OCI-LY7 (cell line): ENCODE measurements around the gene CENPX. TPM values are rescaled to one million over a fixed set of nuclear protein-coding genes. Genes with fewer than 3 reads are reported as not detected.

ENCODE experiments used
- BruUV-seq: library from RNA; stranded (reverse); fragments of 400-500 nt; replicated peaks from 2 replicates; lab custom pipeline; 2021; lab: Mats Ljungman, UMichigan
- CTCF ChIA-PET: fragments of 300-600 bp; sonication (Branson Sonifier 250); formaldehyde crosslinking; loops from one replicate; lab custom pipeline; 2022; ENCODE audit warnings: antibody characterized with exemption; ENCODE audit not compliant: unreplicated experiment; lab: Charles Lee
- POLR2A ChIA-PET: fragments of 300-600 bp; sonication (Branson Sonifier 250); formaldehyde crosslinking; loops from one replicate; lab custom pipeline; 2022; ENCODE audit warnings: antibody characterized with exemption; lab: Charles Lee
- DNase-seq: peaks from one replicate; pipeline ENCODE4 v3.0.0-alpha.2; 2015; ENCODE audit warnings: low spot score
- H2AFZ ChIP-seq: fragments of 200-600 bp; sonication (generic), shearing (Covaris generic); 2 replicates; pipeline ENCODE4 v1.6.1; 2014; ENCODE audit warnings: mild to moderate bottlenecking, antibody characterized with exemption, low read length, moderate library complexity
- H3K27ac ChIP-seq: fragments of 200-600 bp; sonication (generic); 2 replicates; pipeline ENCODE4 v1.5.1; 2014; ENCODE audit warnings: mixed run types, low read depth, mild to moderate bottlenecking, moderate library complexity, low read length, inconsistent platforms; ENCODE audit not compliant: poor library complexity, severe bottlenecking
- H3K36me3 ChIP-seq: fragments of 200-600 bp; sonication (generic); 2 replicates; pipeline ENCODE4 v1.6.1; 2014; ENCODE audit warnings: mild to moderate bottlenecking, antibody characterized with exemption, low read length, moderate library complexity, mixed read lengths; ENCODE audit not compliant: insufficient read depth
- H3K4me1 ChIP-seq: fragments of 200-600 bp; sonication (generic); 2 replicates; pipeline ENCODE4 v1.5.1; 2014; ENCODE audit warnings: mild to moderate bottlenecking, low read length; ENCODE audit not compliant: insufficient read depth, poor library complexity, severe bottlenecking
- H3K4me2 ChIP-seq: fragments of 200-600 bp; sonication (generic); 2 replicates; pipeline ENCODE4 v1.6.1; 2014; ENCODE audit warnings: mild to moderate bottlenecking, low read length
- H3K4me3 ChIP-seq: fragments of 200-600 bp; sonication (generic); 2 replicates; pipeline ENCODE4 v1.5.1; 2014; ENCODE audit warnings: mild to moderate bottlenecking, low read depth, low read length; ENCODE audit not compliant: poor library complexity, severe bottlenecking
- H3K79me2 ChIP-seq: fragments of 200-600 bp; sonication (generic); 2 replicates; pipeline ENCODE4 v1.6.1; 2016; ENCODE audit warnings: low read depth, mild to moderate bottlenecking, low read length, moderate library complexity, mixed read lengths; ENCODE audit not compliant: insufficient read depth
- H3K9me2 ChIP-seq: fragments of 200-600 bp; sonication (generic); 2 replicates; pipeline ENCODE4 v1.6.1; 2016; ENCODE audit warnings: mild to moderate bottlenecking, low read length, mixed read lengths; ENCODE audit not compliant: insufficient read depth
- H3K9me3 ChIP-seq: fragments of 200-600 bp; sonication (generic); 2 replicates; pipeline ENCODE4 v1.6.1; 2014; ENCODE audit warnings: mild to moderate bottlenecking, mixed run types, low read length, mixed read lengths
- H4K20me1 ChIP-seq: fragments of 200-600 bp; sonication (generic); 2 replicates; pipeline ENCODE4 v1.6.1; 2014; ENCODE audit warnings: mild to moderate bottlenecking, antibody characterized with exemption, low read length, moderate library complexity, mixed read lengths; ENCODE audit not compliant: insufficient read depth
- EZH2phosphoT487 ChIP-seq: fragments of 200-600 bp; sonication (generic); IDR thresholded peaks from 2 replicates; pipeline ENCODE4 v1.6.1; 2018; ENCODE audit warnings: low read depth, borderline replicate concordance, mild to moderate bottlenecking, mixed run types, antibody characterized with exemption, low read length, moderate library complexity, mixed read lengths
- intact Hi-C: fragments of 100-400 bp; cut with micrococcal nuclease; formaldehyde crosslinking; loops from one replicate; pipeline ENCODE4 v1.10.0; 2022; ENCODE audit not compliant: unreplicated experiment
- total RNA-seq, 2 experiments: library from RNA; depleted of rRNA in 1 of 2; stranded (reverse); fragments of >200 nt in 1 of 2; shearing (Covaris generic) in 1 of 2; gene quantifications; 2 replicates each; pipeline ENCODE4 v1.2.3, GENCODE V29; 2014 to 2022
- TF ChIP-seq, protein P1 (sequence below): fragments of 200-600 bp; sonication (generic); conservative IDR thresholded peaks from 2 replicates; pipeline ENCODE4 v1.5.1; 2014; ENCODE audit warnings: mild to moderate bottlenecking, antibody characterized with exemption, low read length, moderate library complexity, mixed read lengths

Gene CENPX
- total RNA-seq, 2 experiments from 2014 or later, result 130 to 251 TPM

DNA sequence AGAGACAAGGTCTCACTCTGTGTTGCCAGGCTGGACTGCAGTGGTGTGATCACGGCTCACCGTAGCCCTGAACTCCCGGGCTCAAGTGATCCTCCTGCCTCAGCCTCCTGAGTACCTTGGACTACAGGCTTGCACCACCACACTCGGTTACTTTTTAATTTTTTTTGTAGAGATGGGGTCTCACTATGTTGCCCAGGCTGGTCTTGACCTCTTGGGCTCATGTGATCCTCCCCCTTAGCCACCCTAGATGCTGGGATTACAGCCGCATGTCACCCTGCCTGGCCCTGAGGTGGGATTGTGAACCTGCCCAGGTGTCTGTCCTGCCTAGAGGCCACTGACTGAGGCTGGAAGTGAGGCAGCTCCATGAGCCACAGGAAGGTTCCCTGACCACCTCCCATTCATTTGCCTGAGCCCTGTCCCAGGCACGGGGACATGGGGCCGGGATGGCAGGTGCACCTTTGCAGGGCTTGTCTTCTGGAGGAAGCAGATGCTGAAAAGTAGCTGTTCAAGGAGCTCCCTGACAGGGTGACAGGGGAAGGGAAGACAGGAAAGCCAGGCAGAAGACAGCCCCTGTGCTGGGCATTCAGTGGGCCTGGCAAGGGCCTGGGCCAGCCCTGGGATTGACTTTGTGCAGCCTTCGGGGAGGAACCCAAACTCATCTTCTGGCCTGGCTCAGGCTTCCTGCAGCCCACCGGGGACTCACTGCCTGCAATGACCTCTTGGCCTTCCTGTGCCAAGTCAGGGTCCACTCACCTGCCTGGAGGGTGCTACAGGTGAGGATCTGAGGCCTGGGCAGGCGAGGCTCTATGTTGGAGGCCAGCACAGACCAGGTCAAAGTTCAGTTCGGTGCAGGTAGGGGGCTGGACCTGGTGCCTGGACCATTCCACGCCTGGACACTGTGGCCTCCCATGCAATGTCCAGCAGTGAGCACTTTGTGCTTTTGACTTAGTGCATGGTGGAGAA lies 53.5 kb downstream of the CENPX start:
- Histone ChIP-seq H3K9me2 (no peaks in the 10 kb centered on the region), H3K4me3 (no peak overlapping the region), H3K79me2 (no peaks in the 10 kb centered on the region), H4K20me1 (no peaks in the 10 kb centered on the region), H3K4me1 (peaks cover 29% of the 10 kb centered on the region), H3K9me3 (peaks cover 9% of the 10 kb centered on the region; the same call in 1 of the 2 replicates), H3K4me2 (no peak overlapping the region), H3K27ac (no peak overlapping the region), H3K36me3 (no peaks in the 10 kb centered on the region), H2AFZ (peak overlapping the region; percentile 69; the same call in 1 of the 2 replicates)
- POLR2A ChIA-PET, result interaction anchor here (0.5 to 2.1 kb wide), 3 partner anchors 8 to 398 kb away, joined by 5 to 7 read pairs (median 6); no protein-coding TSS in a partner anchor
- intact Hi-C loops, result loop anchor here (1.0 to 5.0 kb wide), 3 partner anchors 8 to 133 kb away; partner anchors contain the start of genes ALYREF, ANAPC11 and ASPSCR1
- CTCF ChIA-PET, result interaction anchor here (0.5 kb wide), 1 partner anchor 27 kb away, joined by 3 read pairs; no protein-coding TSS in a partner anchor
- TF ChIP-seq EZH2phosphoT487, result no peak
- TF ChIP-seq, protein P1, sequence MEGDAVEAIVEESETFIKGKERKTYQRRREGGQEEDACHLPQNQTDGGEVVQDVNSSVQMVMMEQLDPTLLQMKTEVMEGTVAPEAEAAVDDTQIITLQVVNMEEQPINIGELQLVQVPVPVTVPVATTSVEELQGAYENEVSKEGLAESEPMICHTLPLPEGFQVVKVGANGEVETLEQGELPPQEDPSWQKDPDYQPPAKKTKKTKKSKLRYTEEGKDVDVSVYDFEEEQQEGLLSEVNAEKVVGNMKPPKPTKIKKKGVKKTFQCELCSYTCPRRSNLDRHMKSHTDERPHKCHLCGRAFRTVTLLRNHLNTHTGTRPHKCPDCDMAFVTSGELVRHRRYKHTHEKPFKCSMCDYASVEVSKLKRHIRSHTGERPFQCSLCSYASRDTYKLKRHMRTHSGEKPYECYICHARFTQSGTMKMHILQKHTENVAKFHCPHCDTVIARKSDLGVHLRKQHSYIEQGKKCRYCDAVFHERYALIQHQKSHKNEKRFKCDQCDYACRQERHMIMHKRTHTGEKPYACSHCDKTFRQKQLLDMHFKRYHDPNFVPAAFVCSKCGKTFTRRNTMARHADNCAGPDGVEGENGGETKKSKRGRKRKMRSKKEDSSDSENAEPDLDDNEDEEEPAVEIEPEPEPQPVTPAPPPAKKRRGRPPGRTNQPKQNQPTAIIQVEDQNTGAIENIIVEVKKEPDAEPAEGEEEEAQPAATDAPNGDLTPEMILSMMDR, result no peak
- DNase-seq, result no peak
- no TSS peak for BruUV-seq

Other genes with a start within 250 kb of the CENPX start
- gene GCGR, start 218.7 kb downstream of the CENPX start, total RNA-seq (2014; rRNA removed; shearing (Covaris generic)), result not detected in 2 replicates
- gene GCGR, start 218.7 kb downstream of the CENPX start, total RNA-seq (2022), result not detected in 2 replicates
- gene MCRIP1, start 189.6 kb downstream of the CENPX start, total RNA-seq (2014; rRNA removed; shearing (Covaris generic)), result 249 and 288 TPM in 2 replicates
- 170 and 180 TPM in 2 replicates for gene MCRIP1, start 189.6 kb downstream of the CENPX start, total RNA-seq (2022)
- gene PPP1R27, start 187.8 kb downstream of the CENPX start, total RNA-seq (2014; rRNA removed; shearing (Covaris generic)), result not detected in 2 replicates
- gene PPP1R27, start 187.8 kb downstream of the CENPX start, total RNA-seq (2022), result not detected in 2 replicates
- 388 and 393 TPM in 2 replicates for gene P4HB, start 162.3 kb downstream of the CENPX start, total RNA-seq (2014; rRNA removed; shearing (Covaris generic))
- gene P4HB, start 162.3 kb downstream of the CENPX start, total RNA-seq (2022), result 502 and 577 TPM in 2 replicates
- 233 and 265 TPM in 2 replicates for gene ARHGDIA, start 151.5 kb downstream of the CENPX start, total RNA-seq (2014; rRNA removed; shearing (Covaris generic))
- 663 and 715 TPM in 2 replicates for gene ARHGDIA, start 151.5 kb downstream of the CENPX start, total RNA-seq (2022)
- gene ALYREF, start 131.3 kb downstream of the CENPX start, total RNA-seq (2014; rRNA removed; shearing (Covaris generic)), result 474 and 621 TPM in 2 replicates
- gene ALYREF, start 131.3 kb downstream of the CENPX start, total RNA-seq (2022), result 377 and 431 TPM in 2 replicates
- 265 and 315 TPM in 2 replicates for gene ANAPC11, start 131.2 kb downstream of the CENPX start, total RNA-seq (2014; rRNA removed; shearing (Covaris generic))
- 225 and 227 TPM in 2 replicates for gene ANAPC11, start 131.2 kb downstream of the CENPX start, total RNA-seq (2022)
- 3.2 and 3.9 TPM in 2 replicates for gene NPB, start 120.6 kb downstream of the CENPX start, total RNA-seq (2014; rRNA removed; shearing (Covaris generic))
- 2.5 and 2.8 TPM in 2 replicates for gene NPB, start 120.6 kb downstream of the CENPX start, total RNA-seq (2022)
- 70.1 and 70.4 TPM in 2 replicates for gene PCYT2, start 111.5 kb downstream of the CENPX start, total RNA-seq (2014; rRNA removed; shearing (Covaris generic))
- gene PCYT2, start 111.5 kb downstream of the CENPX start, total RNA-seq (2022), result 104 and 108 TPM in 2 replicates
- 43.3 and 49.1 TPM in 2 replicates for gene SIRT7, start 104.7 kb downstream of the CENPX start, total RNA-seq (2014; rRNA removed; shearing (Covaris generic))
- gene SIRT7, start 104.7 kb downstream of the CENPX start, total RNA-seq (2022), result 57.6 and 69.3 TPM in 2 replicates
- 16.9 and 22.7 TPM in 2 replicates for gene MAFG, start 95.1 kb downstream of the CENPX start, total RNA-seq (2014; rRNA removed; shearing (Covaris generic))
- 30.1 and 33.6 TPM in 2 replicates for gene MAFG, start 95.1 kb downstream of the CENPX start, total RNA-seq (2022)
- gene PYCR1, start 85.6 kb downstream of the CENPX start, total RNA-seq (2014; rRNA removed; shearing (Covaris generic)), result 211 and 239 TPM in 2 replicates
- gene PYCR1, start 85.6 kb downstream of the CENPX start, total RNA-seq (2022), result 165 and 173 TPM in 2 replicates
- 0.19 TPM in 1 of 2 replicates, not detected in the other for gene MYADML2, start 75.6 kb downstream of the CENPX start, total RNA-seq (2014; rRNA removed; shearing (Covaris generic))
- gene MYADML2, start 75.6 kb downstream of the CENPX start, total RNA-seq (2022), result not detected in 2 replicates
- gene NOTUM, start 61.7 kb downstream of the CENPX start, total RNA-seq (2014; rRNA removed; shearing (Covaris generic)), result 3.6 and 4.4 TPM in 2 replicates
- gene NOTUM, start 61.7 kb downstream of the CENPX start, total RNA-seq (2022), result 0.88 and 1.9 TPM in 2 replicates
- 66.7 and 89.1 TPM in 2 replicates for gene ASPSCR1, start 45.2 kb downstream of the CENPX start, total RNA-seq (2014; rRNA removed; shearing (Covaris generic))
- 77.8 and 81.8 TPM in 2 replicates for gene ASPSCR1, start 45.2 kb downstream of the CENPX start, total RNA-seq (2022)
- gene LRRC45, start 427 bp upstream of the CENPX start, total RNA-seq (2014; rRNA removed; shearing (Covaris generic)), result 52.0 and 62.6 TPM in 2 replicates
- gene LRRC45, start 427 bp upstream of the CENPX start, total RNA-seq (2022), result 40.9 and 41.2 TPM in 2 replicates
- 15.7 and 24.4 TPM in 2 replicates for gene RAC3, start 8.8 kb upstream of the CENPX start, total RNA-seq (2014; rRNA removed; shearing (Covaris generic))
- gene RAC3, start 8.8 kb upstream of the CENPX start, total RNA-seq (2022), result 15.1 and 16.4 TPM in 2 replicates
- 138 and 147 TPM in 2 replicates for gene DCXR, start 14.8 kb upstream of the CENPX start, total RNA-seq (2014; rRNA removed; shearing (Covaris generic))
- 132 and 138 TPM in 2 replicates for gene DCXR, start 14.8 kb upstream of the CENPX start, total RNA-seq (2022)
- gene RFNG, start 28.9 kb upstream of the CENPX start, total RNA-seq (2014; rRNA removed; shearing (Covaris generic)), result 50.5 and 59.4 TPM in 2 replicates
- 41.3 and 47.3 TPM in 2 replicates for gene RFNG, start 28.9 kb upstream of the CENPX start, total RNA-seq (2022)
- gene GPS1, start 29.0 kb upstream of the CENPX start, total RNA-seq (2014; rRNA removed; shearing (Covaris generic)), result 137 and 169 TPM in 2 replicates
- 123 and 133 TPM in 2 replicates for gene GPS1, start 29.0 kb upstream of the CENPX start, total RNA-seq (2022)
- gene DUS1L, start 42.9 kb upstream of the CENPX start, total RNA-seq (2014; rRNA removed; shearing (Covaris generic)), result 374 and 388 TPM in 2 replicates
- gene DUS1L, start 42.9 kb upstream of the CENPX start, total RNA-seq (2022), result 300 and 320 TPM in 2 replicates
- gene FASN, start 75.4 kb upstream of the CENPX start, total RNA-seq (2014; rRNA removed; shearing (Covaris generic)), result 94.4 and 111 TPM in 2 replicates
- gene FASN, start 75.4 kb upstream of the CENPX start, total RNA-seq (2022), result 299 and 364 TPM in 2 replicates
- gene CCDC57, start 190.0 kb upstream of the CENPX start, total RNA-seq (2014; rRNA removed; shearing (Covaris generic)), result 30.7 and 34.5 TPM in 2 replicates
- 56.1 and 58.7 TPM in 2 replicates for gene CCDC57, start 190.0 kb upstream of the CENPX start, total RNA-seq (2022)
- gene SLC16A3, start 206.2 kb upstream of the CENPX start, total RNA-seq (2014; rRNA removed; shearing (Covaris generic)), result 10.1 and 21.6 TPM in 2 replicates
- gene SLC16A3, start 206.2 kb upstream of the CENPX start, total RNA-seq (2022), result 28.3 and 55.0 TPM in 2 replicates